Body of pancreas (tissue), 4 donors: Measurements from ENCODE around the gene MAST4. TPM values are rescaled to one million over a fixed set of nuclear protein-coding genes. Genes with fewer than 3 reads are reported as not detected.

Experiments
- ATAC-seq: fragments of 150-250 bp; one replicate; pipeline ENCODE4 v1.9.1; 2016
- DNase-seq, 4 donors: peaks; one replicate each; pipeline ENCODE4 v3.0.0-alpha.2; 2019
- H3K27ac ChIP-seq, 4 donors: fragments of 200-600 bp; sonication (generic); 1 replicate in 3 of 4; 2 replicates in 1 of 4; pipeline versions ENCODE4 v1.5.1 to v1.6.1; 2016 to 2019; ENCODE audit warnings: mild to moderate bottlenecking in 1 of 4, mixed read lengths in 1 of 4, moderate library complexity in 1 of 4
- H3K27me3 ChIP-seq, 2 donors: fragments of 200-600 bp; sonication (generic); one replicate each; pipeline ENCODE4 v1.6.0; 2016; ENCODE audit warnings: mild to moderate bottlenecking in 1 of 2
- H3K36me3 ChIP-seq, 2 donors: fragments of 200-600 bp; sonication (generic); replicated peaks in 1 of 2; 2 replicates each; pipeline ENCODE4 v1.5.1; 2016; ENCODE audit warnings: low read depth in 2 of 2; ENCODE audit not compliant: insufficient read depth in 1 of 2
- H3K4me1 ChIP-seq: fragments of 200-600 bp; sonication (generic); one replicate; pipeline ENCODE4 v1.6.0; 2016
- H3K4me3 ChIP-seq, 2 donors: fragments of 200-600 bp; sonication (generic); 1 replicate in 1 of 2; 2 replicates in 1 of 2; pipeline ENCODE4 v1.5.1; 2016 to 2019
- H3K9me3 ChIP-seq, 3 donors: fragments of 200-600 bp; sonication (generic); 1 replicate in 2 of 3; 2 replicates in 1 of 3; pipeline ENCODE4 v1.5.1; 2016
- CTCF ChIP-seq, 7 experiments: fragments of 450-650 bp in 4 of 7; fragments of 200-600 bp in 3 of 7; sonication (generic) in 3 of 7; IDR thresholded peaks; one replicate each; pipeline ENCODE4 v1.5.1; 2016 to 2019; ENCODE audit warnings: antibody characterized with exemption in 7 of 7
- POLR2A ChIP-seq, 3 donors: fragments of 450-650 bp; IDR thresholded peaks; one replicate each; pipeline ENCODE4 v1.6.1; 2016; ENCODE audit warnings: antibody characterized with exemption in 3 of 3, mild to moderate bottlenecking in 2 of 3
- WGBS, 2 donors: methylation state at CpG; one replicate each; pipeline ENCODE4 v1.1.5; 2017; 5-methylcytosine and 5-hydroxymethylcytosine counted together
- intact Hi-C: fragments of 100-400 bp; cut with DNase I; formaldehyde crosslinking; loops from one replicate; pipeline ENCODE4 v1.15.1; 2023
- total RNA-seq, 2 donors: library from RNA; depleted of rRNA; stranded (reverse); fragments of >200 nt; gene quantifications; one replicate each; pipeline ENCODE4 v1.1.0, GENCODE V29; 2016

MAST4 gene
- total RNA-seq, 2 donors from 2014 or later = 17.9 to 29.7 TPM

- Histone ChIP-seq H3K27me3 (no peaks in the 10 kb centered on the region), H3K36me3 (no peaks in the 10 kb centered on the region), H3K27ac (no peak overlapping the region), H3K4me3 (no peak overlapping the region), H3K4me1 (no peaks in the 10 kb centered on the region), H3K9me3 (no peaks in the 10 kb centered on the region)
- TF ChIP-seq CTCF (IDR thresholded peaks at IDR 0.05) (no peak), POLR2A (IDR thresholded peaks at IDR 0.05) (no peak)
- intact Hi-C loops = no loop called here
- ATAC-seq = no peak
- DNase-seq = no peak
- WGBS, 2 donors = 36 to 58% methylated on average over 1 of the region's 1 CpG
Observed at GRCh38 chr5:67178085-67178484, 581.9 kb downstream of the MAST4 start.

- no peaks in the 10 kb centered on the region for H3K9me3 ChIP-seq
- no peak for DNase-seq
- H3K27me3 ChIP-seq = no peaks in the 10 kb centered on the region
- H3K4me3 ChIP-seq = no peak overlapping the region
- H3K4me1 ChIP-seq = no peaks in the 10 kb centered on the region
- no peaks in the 10 kb centered on the region for H3K36me3 ChIP-seq
- ATAC-seq = no peak
- WGBS, 2 donors = 85 to 87% methylated on average over 7 of the region's 7 CpGs
- intact Hi-C loops = no loop called here
- no peak overlapping the region for H3K27ac ChIP-seq
- TF ChIP-seq CTCF (IDR thresholded peaks at IDR 0.05) = no peak
Observed at GRCh38 chr5:67178966-67179365, 582.8 kb downstream of the MAST4 start.

DNA sequence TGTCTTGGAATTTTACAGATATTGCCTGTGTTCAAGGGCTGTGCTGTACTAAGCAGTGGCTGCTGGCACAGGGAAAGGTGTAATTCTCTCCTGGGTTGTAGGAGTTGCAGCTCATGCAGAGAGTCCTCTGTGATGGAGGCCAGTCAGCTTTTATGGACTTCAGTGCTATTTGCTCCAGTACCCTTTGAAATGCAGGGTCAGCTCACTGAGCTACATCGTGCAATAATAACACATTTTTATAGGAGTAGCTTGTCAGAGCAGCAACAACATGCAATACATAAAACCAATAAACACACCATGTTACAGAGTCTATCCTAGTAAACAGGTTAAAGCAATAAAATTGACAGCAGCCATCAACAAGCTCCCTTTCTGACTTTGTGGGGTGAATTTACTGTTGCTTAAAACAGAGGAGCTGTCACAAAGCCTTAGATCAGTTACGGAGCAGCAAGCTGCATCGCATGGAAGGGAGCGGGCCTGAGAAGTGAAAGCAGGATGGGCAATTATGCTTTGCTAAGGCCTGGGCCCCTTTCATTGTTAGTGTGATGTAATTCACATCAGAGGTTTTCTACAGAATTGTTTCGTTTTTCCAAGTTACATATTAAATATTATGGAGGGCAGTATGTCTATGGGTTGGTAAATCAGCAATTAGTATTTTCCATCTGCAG lies 583.6 kb downstream of the MAST4 start:
- H3K27ac ChIP-seq = no peak overlapping the region

GRCh38 chr5:67181648-67182221 lies 585.5 kb downstream of the MAST4 start:
- DNase-seq (peak in 1 of 4 donors; percentile 51), ATAC-seq (no peak)
- intact Hi-C loops = no loop called here
- Histone ChIP-seq H3K27me3 (no peaks in the 10 kb centered on the region), H3K9me3 (no peaks in the 10 kb centered on the region), H3K27ac (peak overlapping the region in 1 of 4 donors; percentile 63), H3K4me3 (no peak overlapping the region), H3K4me1 (no peaks in the 10 kb centered on the region), H3K36me3 (no peaks in the 10 kb centered on the region)
- WGBS, 2 donors = 56 to 72% methylated on average over 5 of the region's 5 CpGs
- TF ChIP-seq POLR2A (IDR thresholded peaks at IDR 0.05) (no peak), CTCF (IDR thresholded peaks at IDR 0.05) (no peak)

More for the DNA sequence above, 583.6 kb downstream of the MAST4 start:
- 83 to 89% methylated on average over 5 of the region's 5 CpGs for WGBS, 2 donors
- H3K4me3 ChIP-seq = no peak overlapping the region
- DNase-seq (no peak), ATAC-seq (no peak)
- H3K27me3 ChIP-seq = no peaks in the 10 kb centered on the region
- intact Hi-C loops = no loop called here
- no peaks in the 10 kb centered on the region for H3K9me3 ChIP-seq
- TF ChIP-seq POLR2A (IDR thresholded peaks at IDR 0.05) = no peak
- TF ChIP-seq CTCF (IDR thresholded peaks at IDR 0.05) = no peak
- no peaks in the 10 kb centered on the region for H3K36me3 ChIP-seq
- H3K4me1 ChIP-seq = no peaks in the 10 kb centered on the region
